HG02884 (cell line): Measurements from ENCODE around the gene CEP131.

Experiments used
- ATAC-seq: cut with Tn5 transposase; IDR thresholded peaks from one replicate; pipeline ENCODE4 v1.9.1; 2021; ENCODE audit warnings: mild to moderate bottlenecking, moderate library complexity; ENCODE audit not compliant: unreplicated experiment

CEP131 gene

GRCh38 chr17:81203136-81203535, 19.6 kb downstream of the CEP131 start:
- ATAC-seq, result no peak

- ATAC-seq, result no peak
Measured at GRCh38 chr17:81202318-81202717, 20.4 kb downstream of the CEP131 start.

DNA sequence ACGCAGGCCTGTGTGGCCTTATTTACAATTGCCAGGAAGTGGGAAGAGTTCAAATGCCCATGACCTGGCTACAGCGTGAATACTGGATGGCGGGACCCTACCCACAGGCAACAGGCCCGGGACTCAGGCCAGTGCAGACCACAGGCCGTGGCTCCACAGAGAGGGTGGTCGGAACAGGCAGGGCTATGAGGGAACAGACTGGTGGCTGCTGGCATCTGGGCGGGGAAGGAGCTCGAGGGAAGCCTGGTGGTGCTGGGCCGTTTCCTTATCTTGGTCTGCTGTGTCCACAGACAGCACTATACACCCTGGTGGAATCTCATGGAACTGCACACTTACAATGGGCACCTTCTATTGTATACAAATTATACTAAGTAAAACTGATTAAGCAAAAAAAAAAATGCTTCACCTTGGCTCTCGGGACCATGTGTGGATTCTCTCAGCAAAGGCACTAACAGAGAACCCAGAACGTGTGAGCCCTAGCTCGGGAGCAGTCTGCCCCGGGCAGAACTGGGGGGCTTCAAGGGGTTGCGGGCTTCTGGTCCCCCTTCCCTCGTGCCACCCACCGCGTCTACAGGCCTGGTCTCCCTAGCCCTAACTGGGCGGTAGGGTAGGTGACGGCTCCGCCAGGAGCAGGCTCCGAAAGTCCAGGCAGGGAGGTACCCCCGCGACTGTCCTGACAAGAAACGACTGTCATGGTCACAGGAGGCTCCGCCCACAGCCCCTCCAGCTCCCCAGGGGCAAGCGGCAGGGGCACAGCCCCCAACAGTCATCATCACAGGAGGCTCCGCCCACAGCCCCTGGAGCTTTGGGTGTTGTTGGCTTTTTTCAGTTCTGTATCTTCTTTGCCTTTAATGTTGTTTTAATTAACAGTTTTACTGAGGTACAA, 21.8 kb downstream of the CEP131 start:
- no peak for ATAC-seq

DNA sequence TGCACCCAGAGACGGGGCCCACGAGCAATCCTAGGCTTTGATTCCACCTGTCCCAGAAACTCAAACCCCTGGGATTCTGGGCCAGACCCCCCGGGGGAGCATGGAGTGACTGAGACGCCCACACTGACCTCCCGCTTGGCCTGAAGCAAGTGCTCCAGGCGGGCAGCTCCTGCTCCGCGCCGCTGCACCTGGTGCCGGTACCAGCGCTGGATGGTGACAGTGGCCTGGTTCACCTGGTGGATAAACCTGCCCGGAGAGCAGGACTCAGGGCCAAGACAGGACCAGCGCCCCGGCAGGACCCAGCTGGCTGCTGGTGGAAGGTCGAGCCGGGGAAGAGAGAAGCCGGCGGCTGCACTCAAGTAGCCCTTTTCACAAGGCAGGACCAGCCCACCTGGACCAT, 22.6 kb downstream of the CEP131 start:
- ATAC-seq, result no peak

DNA sequence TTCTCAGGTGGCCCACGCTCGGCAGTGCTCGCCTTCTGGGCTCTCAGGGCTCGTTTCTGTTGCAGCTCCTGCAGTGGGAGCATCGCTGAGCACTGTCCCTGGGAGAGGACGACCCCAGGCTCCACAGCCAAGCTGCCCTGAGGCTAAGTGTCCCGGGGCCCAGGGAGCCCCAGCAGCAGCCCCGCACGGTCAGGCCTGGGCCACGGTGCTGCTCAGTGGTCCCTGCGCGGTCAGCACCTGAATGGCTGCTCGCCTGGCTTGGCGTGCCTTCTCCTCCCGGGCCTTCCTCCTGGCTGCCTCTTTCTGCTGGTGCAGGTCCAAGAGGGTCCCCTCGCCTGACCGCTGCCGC, 23.3 kb downstream of the CEP131 start:
- ATAC-seq, result no peak

GRCh38 chr17:81198826-81199481, 23.8 kb downstream of the CEP131 start:
- no peak for ATAC-seq

- ATAC-seq, result no peak
Measured at GRCh38 chr17:81197831-81198490, 24.8 kb downstream of the CEP131 start.

DNA sequence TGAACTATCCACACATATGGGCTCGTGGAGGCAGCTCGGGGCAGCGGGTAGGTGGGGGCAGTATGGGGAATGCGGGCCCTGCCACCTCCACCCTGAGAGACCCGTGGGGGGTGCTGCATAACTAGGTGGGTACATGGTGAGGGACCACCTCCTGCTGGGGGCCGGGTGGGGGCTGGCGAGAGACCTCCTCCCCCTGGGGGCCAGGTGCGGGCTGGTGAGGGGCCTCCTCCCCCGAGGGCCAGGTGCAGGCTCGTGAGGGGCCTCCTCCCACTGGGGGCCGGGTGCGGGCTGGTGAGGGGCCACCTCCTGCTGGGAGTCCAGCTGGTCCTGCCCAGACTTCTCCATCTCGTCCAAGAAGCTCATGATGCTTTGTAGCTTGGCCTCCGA, 25.4 kb downstream of the CEP131 start:
- no peak for ATAC-seq

GRCh38 chr17:81196505-81197408, 26.0 kb downstream of the CEP131 start:
- ATAC-seq, result no peak

- ATAC-seq, result no peak
Measured at GRCh38 chr17:81195941-81196495, 26.7 kb downstream of the CEP131 start.

DNA sequence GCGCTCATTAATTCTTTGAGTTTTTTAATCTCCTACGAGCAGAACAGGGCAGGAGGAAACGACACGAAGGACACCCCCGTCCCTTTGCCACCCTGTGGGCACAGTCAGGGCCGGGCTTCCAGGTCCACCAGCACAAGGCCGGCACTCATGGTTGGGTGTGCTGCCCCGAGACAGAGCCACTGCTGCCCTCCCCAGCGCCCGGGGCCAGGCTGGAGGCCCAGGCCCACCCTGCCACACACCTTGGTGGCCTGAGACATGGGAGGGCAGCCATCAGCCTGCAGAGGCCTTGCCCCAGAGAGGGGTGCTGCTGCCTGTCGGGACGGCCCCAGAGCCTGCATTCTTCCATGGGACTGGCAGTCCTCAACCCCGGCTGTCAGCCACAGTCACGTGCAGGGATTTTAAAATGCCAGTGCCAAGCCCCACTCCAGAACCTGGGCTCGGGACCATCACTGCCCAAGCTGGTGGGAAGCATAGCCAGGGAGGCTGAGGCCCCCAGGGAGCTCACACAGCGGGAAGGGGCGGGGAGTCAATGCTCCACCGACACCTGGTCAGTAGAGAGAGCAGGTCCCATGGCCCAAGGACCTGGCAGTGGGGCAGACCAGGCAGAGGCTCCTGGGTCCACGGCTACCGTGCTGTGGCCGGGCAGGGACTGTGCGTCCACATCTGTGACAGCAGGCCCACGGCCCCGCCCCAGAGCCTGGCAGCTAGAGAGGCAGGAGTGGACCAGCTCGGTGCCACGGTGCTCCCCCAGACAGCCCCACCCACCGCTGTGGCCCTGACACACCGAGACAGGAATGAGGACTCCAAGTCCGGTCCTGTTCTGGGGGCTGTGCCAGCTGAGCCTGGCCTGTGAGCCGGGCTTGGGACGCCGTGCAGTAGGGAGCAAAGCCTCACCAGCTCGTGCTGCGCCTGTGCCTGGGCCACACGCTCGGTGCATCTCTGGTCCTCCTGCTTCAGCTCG, 27.5 kb downstream of the CEP131 start:
- ATAC-seq, result no peak

- ATAC-seq, result no peak
Measured at GRCh38 chr17:81194225-81194760, 28.5 kb downstream of the CEP131 start.

- no peak for ATAC-seq
Measured at GRCh38 chr17:81193470-81194224, 29.1 kb downstream of the CEP131 start.

DNA sequence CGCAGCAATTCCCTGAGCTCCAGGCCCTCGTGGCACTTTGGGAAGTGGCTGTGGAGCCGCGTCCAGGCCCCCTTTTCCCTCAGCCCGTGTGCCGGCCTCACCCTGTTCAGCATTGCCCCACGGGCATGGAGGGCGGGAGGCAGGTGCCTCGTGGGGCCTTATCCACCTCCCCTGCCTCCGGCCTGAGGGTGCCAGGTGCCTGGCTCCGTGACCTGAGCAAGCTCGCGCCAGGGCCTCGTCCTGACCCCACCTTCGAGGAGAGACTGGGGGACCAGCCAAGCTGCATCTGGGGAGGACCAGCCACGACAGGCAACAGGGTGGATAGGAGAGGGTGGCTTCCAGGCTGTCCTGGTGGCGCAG, 29.7 kb downstream of the CEP131 start:
- ATAC-seq, result no peak

DNA sequence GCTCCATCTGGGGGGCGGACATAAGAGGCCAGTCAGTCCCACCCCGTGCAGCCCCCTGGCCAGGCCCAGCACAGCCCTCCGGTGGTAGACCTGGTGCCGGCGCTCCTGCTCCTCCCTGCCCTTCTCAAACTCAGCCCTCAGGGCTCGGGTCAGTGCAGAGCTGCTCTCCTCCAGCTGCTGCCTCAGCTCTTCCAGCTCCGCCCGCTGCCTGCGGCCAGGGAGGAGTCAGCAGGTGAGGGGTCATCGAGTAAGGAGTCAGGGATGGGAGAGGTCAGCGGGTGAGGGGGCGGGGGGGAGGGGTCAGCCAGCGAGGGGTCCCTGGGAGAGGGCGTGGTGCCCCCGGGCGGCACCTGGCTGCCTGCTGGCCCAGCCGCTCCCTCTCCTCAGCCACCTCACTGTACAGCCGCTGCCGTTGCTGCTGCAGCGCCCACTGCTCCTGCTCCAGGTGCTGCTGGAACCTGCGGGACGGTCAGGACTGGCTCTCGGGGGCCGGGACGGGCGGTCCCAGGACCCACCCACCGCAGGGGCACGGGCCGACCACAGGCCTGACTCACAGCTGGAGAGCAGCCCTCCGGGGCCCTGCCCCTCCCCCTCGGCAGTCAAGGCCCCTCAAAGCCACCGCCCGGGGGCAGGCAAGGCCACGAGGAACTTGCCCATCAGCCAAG, 30.2 kb downstream of the CEP131 start:
- ATAC-seq, result no peak

DNA sequence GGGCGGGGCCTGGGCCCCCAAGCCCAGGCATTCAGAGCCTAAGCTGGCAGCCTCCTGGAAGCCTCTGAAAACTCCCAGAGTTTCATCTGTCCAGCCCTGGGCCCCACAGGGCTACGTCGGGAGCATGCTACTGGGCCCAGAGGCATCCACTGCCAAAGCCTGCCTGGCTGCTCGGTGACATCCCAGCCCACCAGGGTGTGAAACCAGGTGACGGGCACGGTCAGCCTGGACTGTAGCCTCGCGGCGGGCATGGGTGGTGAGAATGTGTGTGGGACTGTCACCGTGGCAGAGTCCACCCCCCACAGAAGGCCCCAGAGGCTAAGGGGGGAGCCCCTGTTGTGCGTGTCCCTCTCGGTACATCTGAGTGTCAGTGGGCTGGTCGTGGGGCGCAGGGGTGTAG, 31.1 kb downstream of the CEP131 start:
- ATAC-seq, result no peak

GRCh38 chr17:81191116-81191515, 31.6 kb downstream of the CEP131 start:
- no peak for ATAC-seq

GRCh38 chr17:81190591-81190990, 32.2 kb downstream of the CEP131 start:
- ATAC-seq, result no peak
